Esophagus (tissue), 2 donors: Measurements from ENCODE around the gene VEZT. TPM values are rescaled to one million over a fixed set of nuclear protein-coding genes. Genes with fewer than 3 reads are reported as not detected.

ENCODE experiments used
- H3K27ac ChIP-seq, 2 donors: one replicate each; pipeline ENCODE4 v1.5.1; 2013; ENCODE audit warnings: low read depth in 2 of 2, mild to moderate bottlenecking in 2 of 2, inconsistent platforms in 1 of 2, low read length in 1 of 2, moderate library complexity in 1 of 2
- H3K27me3 ChIP-seq, 2 donors: one replicate each; pipeline ENCODE4 v1.6.1; 2013; ENCODE audit warnings: low read length in 2 of 2, control low read depth in 1 of 2, mild to moderate bottlenecking in 1 of 2; ENCODE audit not compliant: insufficient read depth in 2 of 2, control insufficient read depth in 1 of 2
- H3K36me3 ChIP-seq, 2 donors: one replicate each; pipeline ENCODE4 v1.6.1; 2013; ENCODE audit warnings: low read length in 1 of 2; ENCODE audit not compliant: control insufficient read depth in 2 of 2, insufficient read depth in 2 of 2
- H3K4me1 ChIP-seq, 2 donors: one replicate each; pipeline ENCODE4 v1.6.1; 2013; ENCODE audit warnings: low read length in 1 of 2; ENCODE audit not compliant: control insufficient read depth in 2 of 2, insufficient read depth in 2 of 2
- H3K4me3 ChIP-seq, 2 donors: one replicate each; pipeline ENCODE4 v1.5.1; 2013; ENCODE audit warnings: low read length in 2 of 2, mild to moderate bottlenecking in 2 of 2, low read depth in 1 of 2, moderate library complexity in 1 of 2
- H3K9me3 ChIP-seq, 2 donors: one replicate each; pipeline ENCODE4 v1.6.1; 2013; ENCODE audit warnings: mild to moderate bottlenecking in 2 of 2, low read depth in 1 of 2, low read length in 1 of 2, moderate library complexity in 1 of 2; ENCODE audit not compliant: control insufficient read depth in 2 of 2, insufficient read depth in 1 of 2
- WGBS, 2 donors: extraction: QIAGEN DNeasy Blood & Tissue Kit; methylation state at CpG; one replicate each; pipeline ENCODE4 v1.1.7; 2013; 5-methylcytosine and 5-hydroxymethylcytosine counted together
- polyA plus RNA-seq, 2 donors: library from polyadenylated mRNA; stranded (reverse); fragments of 200-250 nt; gene quantifications; one replicate each; pipeline ENCODE4 v1.2.3, GENCODE V29; 2013
- donor health status: healthy with polysubstance abuse.
- donor health status: Bipolar disorder and iron deficiency.

The VEZT gene
- polyA plus RNA-seq, 2 donors = 22.7 to 23.9 TPM

DNA sequence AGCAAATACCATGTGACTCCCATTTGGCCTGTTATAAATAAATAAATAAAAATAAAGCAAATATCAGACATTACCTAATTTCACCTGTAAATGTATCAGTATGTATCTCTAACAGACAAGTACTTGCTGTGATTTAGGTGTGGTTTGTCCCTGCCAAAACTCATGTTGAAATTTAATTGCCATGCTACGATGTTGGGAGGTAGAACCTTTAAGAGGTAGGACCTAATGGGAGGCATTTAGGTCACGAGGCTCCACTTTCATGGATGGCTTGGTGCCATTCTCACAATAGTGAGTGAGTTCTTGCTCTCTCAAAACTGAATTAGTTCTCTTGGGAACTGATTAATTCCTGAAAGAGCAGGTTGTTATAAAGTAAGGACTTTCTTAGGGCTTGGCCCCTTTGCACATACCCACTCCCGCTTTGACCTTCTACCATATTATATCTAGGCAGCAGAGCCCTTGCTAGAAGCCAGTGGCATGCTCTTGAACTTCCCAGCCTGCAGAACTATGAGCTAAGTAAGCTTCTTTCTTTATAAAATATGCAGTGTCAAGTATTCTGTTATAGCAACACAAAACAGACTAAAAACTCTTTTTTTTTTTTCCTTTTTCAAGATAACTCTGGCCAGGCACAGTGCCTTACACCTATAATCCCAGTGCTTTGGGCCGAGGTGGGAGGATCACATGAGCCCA lies 26.0 kb downstream of the VEZT start:
- H3K4me3 ChIP-seq = no peak overlapping the region
- WGBS, 2 donors = 95% methylated on average over 4 of the region's 4 CpGs
- no peaks in the 10 kb centered on the region for H3K4me1 ChIP-seq
- H3K9me3 ChIP-seq = no peaks in the 10 kb centered on the region
- no peak overlapping the region for H3K27ac ChIP-seq
- no peaks in the 10 kb centered on the region for H3K27me3 ChIP-seq
- no peaks in the 10 kb centered on the region for H3K36me3 ChIP-seq

DNA sequence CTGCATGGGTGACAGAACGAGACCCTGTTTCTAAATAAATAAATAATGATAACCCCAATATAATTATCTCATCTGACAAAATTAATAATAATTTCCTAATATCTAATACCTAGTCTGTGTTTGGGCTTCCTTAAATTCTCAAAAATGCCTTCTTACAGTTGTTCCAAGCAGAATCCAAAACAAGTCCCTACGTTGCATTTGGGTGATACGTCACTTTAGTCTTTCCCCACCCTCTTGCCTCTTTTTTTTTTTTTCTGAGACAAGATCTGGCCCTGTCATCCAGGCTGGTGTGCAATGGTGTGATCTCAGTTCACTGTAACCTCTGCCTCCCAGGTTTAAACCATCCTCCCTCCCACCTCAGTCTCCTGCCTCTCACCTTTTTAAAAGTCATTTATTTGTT lies 26.7 kb downstream of the VEZT start:
- H3K36me3 ChIP-seq = no peaks in the 10 kb centered on the region
- H3K4me3 ChIP-seq = no peak overlapping the region
- no peaks in the 10 kb centered on the region for H3K9me3 ChIP-seq
- H3K27me3 ChIP-seq = no peaks in the 10 kb centered on the region
- H3K27ac ChIP-seq = no peak overlapping the region
- 71 to 93% methylated on average over 3 of the region's 3 CpGs for WGBS, 2 donors
- no peaks in the 10 kb centered on the region for H3K4me1 ChIP-seq

DNA sequence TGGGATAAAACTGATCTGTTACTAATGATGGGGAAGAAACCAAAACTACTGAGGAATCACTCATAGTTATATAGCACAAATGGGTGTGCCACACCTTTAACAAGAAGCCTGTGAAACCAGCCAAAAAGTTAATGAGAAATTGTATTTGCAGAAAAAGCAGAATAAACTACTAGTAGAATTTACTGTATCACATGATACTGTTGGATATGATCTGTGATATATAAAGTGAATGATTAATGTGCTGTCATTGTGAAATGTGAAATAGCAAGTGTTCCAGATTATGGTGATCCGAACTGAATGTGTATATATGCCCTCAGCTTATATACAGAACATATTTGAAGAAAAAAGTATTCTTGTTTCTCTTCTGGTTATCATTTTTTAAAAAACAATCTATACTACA lies 30.5 kb downstream of the VEZT start:
- Histone ChIP-seq H3K27me3 (no peaks in the 10 kb centered on the region), H3K4me1 (no peaks in the 10 kb centered on the region), H3K27ac (no peak overlapping the region), H3K9me3 (no peaks in the 10 kb centered on the region), H3K36me3 (no peaks in the 10 kb centered on the region), H3K4me3 (no peak overlapping the region)
- WGBS, 2 donors = 67 to 68% methylated on average over 1 of the region's 1 CpG

DNA sequence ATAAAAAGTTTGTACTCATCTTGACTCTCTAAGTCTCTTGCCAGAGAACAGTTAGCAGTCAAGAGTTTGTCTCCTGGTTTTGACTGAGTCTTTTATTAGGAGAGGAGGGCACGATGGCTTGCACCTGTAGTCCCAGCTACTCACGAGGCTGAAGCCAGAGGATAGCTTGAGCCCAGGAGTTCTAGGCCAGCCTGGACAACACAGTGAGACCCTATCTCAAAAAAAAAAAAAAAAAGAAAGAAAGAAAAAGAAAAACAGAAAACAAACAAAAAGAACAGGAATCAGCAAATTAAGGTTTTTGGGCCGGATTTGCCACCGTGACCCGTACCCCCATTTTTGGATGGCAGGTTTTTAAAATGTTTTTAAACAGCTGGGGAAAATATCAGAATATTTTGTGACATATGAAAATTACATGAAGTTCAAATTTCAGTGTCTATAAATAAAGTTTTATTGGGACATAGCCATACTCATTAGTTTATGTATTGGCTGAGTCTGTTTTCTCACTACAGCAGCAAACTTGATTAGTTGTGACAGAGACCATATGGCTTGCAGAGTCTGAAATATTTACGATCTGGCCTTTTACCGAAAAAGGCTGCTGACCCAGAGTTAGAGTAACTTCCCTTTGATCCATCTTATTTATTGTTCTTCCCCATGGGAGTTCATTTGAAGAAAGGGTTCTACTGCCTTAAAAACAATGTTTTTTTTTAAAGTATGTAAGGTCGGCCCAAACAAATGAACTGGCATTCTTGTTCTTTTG lies 31.2 kb downstream of the VEZT start:
- no peaks in the 10 kb centered on the region for H3K9me3 ChIP-seq
- WGBS, 2 donors = 86 to 88% methylated on average over 8 of the region's 8 CpGs
- no peak overlapping the region for H3K27ac ChIP-seq
- no peaks in the 10 kb centered on the region for H3K4me1 ChIP-seq
- no peaks in the 10 kb centered on the region for H3K27me3 ChIP-seq
- no peak overlapping the region for H3K4me3 ChIP-seq
- H3K36me3 ChIP-seq = no peaks in the 10 kb centered on the region

DNA sequence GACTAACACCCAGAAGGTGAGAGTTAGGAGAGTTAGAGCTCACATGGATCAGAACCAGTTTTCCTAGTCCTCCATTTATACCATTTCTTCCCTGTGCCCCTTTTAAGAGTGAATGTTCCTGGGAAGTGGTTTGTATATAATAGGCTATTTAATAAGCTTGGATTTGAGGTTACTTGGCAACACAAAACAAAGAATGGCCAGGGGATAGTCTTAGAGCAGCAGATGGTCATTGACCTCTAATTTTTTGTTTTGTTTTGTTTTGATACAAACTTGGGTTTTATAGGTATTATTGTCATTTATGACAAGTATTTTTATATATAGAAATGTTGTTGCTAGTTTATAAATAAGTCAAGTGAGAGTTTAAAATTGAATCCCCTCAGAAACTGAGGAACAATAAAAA lies 35.8 kb downstream of the VEZT start:
- Histone ChIP-seq H3K4me1 (no peaks in the 10 kb centered on the region), H3K4me3 (no peak overlapping the region), H3K27ac (no peak overlapping the region), H3K9me3 (no peaks in the 10 kb centered on the region), H3K27me3 (no peaks in the 10 kb centered on the region), H3K36me3 (no peaks in the 10 kb centered on the region)

DNA sequence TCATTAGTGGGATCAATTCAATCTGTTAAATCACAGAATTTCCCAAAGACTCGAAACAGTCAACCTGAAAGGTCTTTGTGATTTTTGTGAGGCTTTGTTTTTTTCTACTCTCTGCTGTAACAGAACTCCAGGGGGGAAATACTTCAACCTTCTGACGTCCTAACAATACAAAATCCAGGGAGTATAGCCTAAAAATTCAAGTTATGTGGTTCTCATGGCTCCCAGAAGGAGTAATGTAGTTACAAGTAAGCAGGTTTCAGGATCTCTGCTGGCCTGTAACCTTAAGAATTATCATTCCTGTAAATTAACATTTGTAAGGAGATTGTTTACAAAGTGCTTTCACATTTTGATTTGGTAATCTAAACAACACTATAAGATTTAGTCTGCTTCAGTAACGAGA lies 39.9 kb downstream of the VEZT start:
- Histone ChIP-seq H3K27me3 (no peaks in the 10 kb centered on the region), H3K27ac (no peak overlapping the region), H3K9me3 (no peaks in the 10 kb centered on the region), H3K4me3 (no peak overlapping the region), H3K4me1 (no peaks in the 10 kb centered on the region), H3K36me3 (no peaks in the 10 kb centered on the region)
- WGBS, 2 donors = 86 to 87% methylated on average over 3 of the region's 3 CpGs

DNA sequence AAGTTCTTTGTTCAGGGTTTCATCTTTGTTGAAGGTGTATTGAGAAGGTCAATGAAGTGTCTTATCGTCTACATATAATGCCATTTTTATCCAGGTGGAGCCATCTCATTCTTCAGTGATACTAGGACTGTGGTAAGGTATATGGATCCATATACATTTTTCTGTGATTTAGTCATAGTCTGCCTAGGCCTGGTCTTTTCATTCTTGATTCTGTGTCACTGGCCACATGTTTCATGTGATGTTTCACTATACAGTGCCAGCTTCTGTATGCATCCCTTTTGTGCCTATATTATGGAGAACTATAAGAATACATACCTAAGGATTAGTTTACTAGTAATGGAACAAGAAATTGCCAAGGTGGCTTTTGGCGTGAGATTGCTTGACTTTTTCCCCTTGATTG lies 40.5 kb downstream of the VEZT start:
- WGBS, 2 donors = 96 to 97% methylated on average over 2 of the region's 2 CpGs
- Histone ChIP-seq H3K36me3 (peaks cover 0 to under 1% of the 10 kb centered on the region in 2 donors), H3K9me3 (no peaks in the 10 kb centered on the region), H3K4me3 (no peak overlapping the region), H3K4me1 (no peaks in the 10 kb centered on the region), H3K27me3 (no peaks in the 10 kb centered on the region), H3K27ac (no peak overlapping the region)

DNA sequence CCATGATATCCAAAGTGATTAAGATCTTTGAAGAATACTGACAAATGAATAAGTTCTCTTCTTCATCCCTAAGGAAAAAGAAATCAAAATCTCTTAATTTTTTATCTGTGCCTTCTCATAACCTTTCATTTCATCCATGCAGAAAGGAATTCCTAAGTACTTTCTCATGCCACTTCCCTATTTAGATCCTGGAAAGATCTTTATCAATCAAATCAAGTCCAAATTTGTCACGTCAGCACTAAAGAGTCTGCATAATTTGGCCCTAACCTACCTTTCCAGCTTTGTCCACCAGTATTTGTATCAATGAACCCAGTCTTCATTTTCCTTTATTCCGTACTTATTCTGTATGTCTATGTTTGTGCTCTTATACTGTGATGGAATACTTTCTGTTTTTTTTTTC lies 41.2 kb downstream of the VEZT start:
- Histone ChIP-seq H3K27ac (no peak overlapping the region), H3K27me3 (no peaks in the 10 kb centered on the region), H3K9me3 (no peaks in the 10 kb centered on the region), H3K4me1 (no peaks in the 10 kb centered on the region), H3K36me3 (peaks cover 3 to 4% of the 10 kb centered on the region in 2 donors), H3K4me3 (no peak overlapping the region)
- 69 to 80% methylated on average over 2 of the region's 2 CpGs for WGBS, 2 donors

DNA sequence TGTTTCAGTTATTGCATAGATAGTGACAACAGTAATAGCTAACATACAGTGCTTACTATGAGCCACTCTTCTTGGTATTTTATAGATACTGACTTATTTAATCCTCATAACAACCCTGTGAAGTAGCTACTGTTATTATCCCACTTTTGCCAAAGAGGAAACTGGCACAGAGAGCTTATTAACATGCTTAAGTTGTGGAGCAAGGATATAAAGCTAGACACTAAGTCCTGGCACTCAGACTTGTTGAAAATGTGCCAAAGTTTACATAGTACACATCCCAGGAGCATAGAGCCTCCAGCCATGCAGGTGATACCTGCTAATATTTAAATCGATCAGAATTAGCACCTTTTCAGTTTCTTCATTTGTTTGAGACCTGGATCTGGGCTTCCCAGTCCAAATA lies 41.8 kb downstream of the VEZT start:
- Histone ChIP-seq H3K9me3 (no peaks in the 10 kb centered on the region), H3K4me1 (no peaks in the 10 kb centered on the region), H3K4me3 (no peak overlapping the region), H3K36me3 (peaks cover 3 to 4% of the 10 kb centered on the region in 2 donors), H3K27ac (no peak overlapping the region), H3K27me3 (no peaks in the 10 kb centered on the region)
- 42 to 51% methylated on average over 1 of the region's 1 CpG for WGBS, 2 donors

DNA sequence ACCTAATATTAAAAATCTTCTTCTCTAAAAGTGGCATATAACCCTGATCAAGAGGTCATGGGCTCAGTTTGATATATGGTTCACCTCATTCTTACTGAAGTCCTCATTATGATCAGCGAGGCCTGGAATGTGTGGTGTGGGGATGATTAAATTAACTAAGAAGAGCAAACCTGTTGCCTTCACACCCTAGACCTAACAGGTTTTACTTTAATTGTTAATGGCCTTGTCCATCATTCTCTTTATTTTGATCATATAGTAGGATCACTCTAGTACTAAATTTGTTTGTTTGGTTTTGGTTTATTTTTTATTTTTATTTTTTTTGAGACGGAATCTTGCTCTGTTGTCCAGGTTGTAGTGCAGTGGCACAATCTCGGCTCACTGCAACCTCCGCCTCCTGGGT lies 43.5 kb downstream of the VEZT start:
- peaks cover 3 to 4% of the 10 kb centered on the region in 2 donors for H3K36me3 ChIP-seq
- WGBS, 2 donors = 96 to 97% methylated on average over 4 of the region's 4 CpGs
- no peak overlapping the region for H3K4me3 ChIP-seq
- no peaks in the 10 kb centered on the region for H3K4me1 ChIP-seq
- H3K27ac ChIP-seq = no peak overlapping the region
- H3K9me3 ChIP-seq = no peaks in the 10 kb centered on the region
- H3K27me3 ChIP-seq = no peaks in the 10 kb centered on the region
